H1 (cell line): ENCODE data around the gene ZBTB20. TPM values are rescaled to one million over a fixed set of nuclear protein-coding genes. Genes with fewer than 3 reads are reported as not detected.

Experiments
- CTCF ChIA-PET: fragments of 300-600 bp; sonication (Branson Sonifier 250); formaldehyde crosslinking; loops from one replicate; lab custom pipeline; 2021; ENCODE audit not compliant: partially characterized antibody; lab: Charles Lee
- POLR2A ChIA-PET: fragments of 300-600 bp; sonication (Branson Sonifier 250); formaldehyde crosslinking; loops from one replicate; lab custom pipeline; 2021; ENCODE audit warnings: inconsistent platforms; ENCODE audit not compliant: partially characterized antibody; lab: Charles Lee
- DNase-seq, 2 experiments: peaks; one replicate each; pipeline versions ENCODE4 v3.0.0 to v3.0.0-alpha.2; 2010 to 2022; ENCODE audit warnings: low spot score in 2 of 2, low read depth in 1 of 2, mixed read lengths in 1 of 2
- FAIRE-seq: peaks from 2 replicates; lab custom pipeline; 2011; peaks lifted over from hg19 to GRCh38; lab: Jason Lieb, UNC
- H2AFZ ChIP-seq: 2 replicates; pipeline ENCODE4 v1.8.1; 2012; ENCODE audit warnings: low read length, inconsistent platforms
- H2AK5ac ChIP-seq: 2 replicates; pipeline ENCODE4 v1.6.1; 2013; ENCODE audit warnings: low read depth, low read length
- H2BK120ac ChIP-seq: replicated peaks from 2 replicates; pipeline ENCODE3; 2013; ENCODE audit warnings: low read depth, low read length, inconsistent platforms
- H2BK12ac ChIP-seq: 2 replicates; pipeline ENCODE4 v1.6.1; 2013; ENCODE audit warnings: low read depth, low read length
- H2BK15ac ChIP-seq: 2 replicates; pipeline ENCODE4 v1.6.1; 2013; ENCODE audit warnings: low read length
- H2BK20ac ChIP-seq: 2 replicates; pipeline ENCODE4 v1.6.1; 2013; ENCODE audit warnings: low read length
- H2BK5ac ChIP-seq: 2 replicates; pipeline ENCODE4 v1.6.1; 2013; ENCODE audit warnings: low read depth, low read length
- H3K14ac ChIP-seq: 2 replicates; pipeline ENCODE4 v1.6.1; 2013; ENCODE audit warnings: inconsistent platforms; ENCODE audit not compliant: insufficient read length
- H3K18ac ChIP-seq: 2 replicates; pipeline ENCODE4 v1.6.1; 2013; ENCODE audit warnings: low read length; ENCODE audit errors: extremely low read depth
- H3K23ac ChIP-seq: 2 replicates; pipeline ENCODE4 v1.6.1; 2013; ENCODE audit warnings: inconsistent platforms; ENCODE audit not compliant: insufficient read length
- H3K23me2 ChIP-seq: 2 replicates; pipeline ENCODE4 v1.6.1; 2013; ENCODE audit warnings: low read depth, low read length
- H3K27ac ChIP-seq: 2 replicates; pipeline ENCODE4 v1.6.1; 2011; ENCODE audit warnings: low read depth, low read length, inconsistent platforms
- H3K27me3 ChIP-seq, 4 experiments: replicated peaks in 1 of 4; 1 replicate in 1 of 4; 2 replicates in 3 of 4; pipeline versions ENCODE4 v1.6.1 to v1.8.1; 2011 to 2013; ENCODE audit warnings: low read length in 3 of 4, mild to moderate bottlenecking in 3 of 4, inconsistent platforms in 2 of 4, mixed read lengths in 2 of 4, moderate library complexity in 1 of 4; ENCODE audit not compliant: control insufficient read depth in 3 of 4, insufficient read depth in 3 of 4; ENCODE audit errors: extremely low read depth in 1 of 4
- H3K36me3 ChIP-seq, 4 experiments: 2 replicates each; pipeline versions ENCODE4 v1.6.1 to v1.8.1; 2011 to 2013; ENCODE audit warnings: mild to moderate bottlenecking in 4 of 4, low read length in 3 of 4, moderate library complexity in 2 of 4, control low read depth in 1 of 4, inconsistent platforms in 1 of 4; ENCODE audit not compliant: insufficient read depth in 4 of 4, control insufficient read depth in 2 of 4
- H3K4ac ChIP-seq: replicated peaks from 2 replicates; pipeline ENCODE3; 2013; ENCODE audit warnings: low read length, low read depth, mixed read lengths, inconsistent platforms; ENCODE audit not compliant: insufficient read length
- H3K4me1 ChIP-seq, 4 experiments: replicated peaks in 1 of 4; 1 replicate in 1 of 4; 2 replicates in 3 of 4; pipeline versions ENCODE4 v1.6.1 to v1.8.1; 2011 to 2013; ENCODE audit warnings: low read length in 3 of 4, inconsistent platforms in 2 of 4, mixed read lengths in 1 of 4; ENCODE audit not compliant: insufficient read depth in 4 of 4, control insufficient read depth in 3 of 4
- H3K4me2 ChIP-seq, 2 experiments: 2 replicates each; pipeline versions ENCODE4 v1.6.1 to v1.8.1; 2011 to 2013; ENCODE audit warnings: low read depth in 2 of 2, low read length in 2 of 2, control low read depth in 1 of 2, inconsistent platforms in 1 of 2, mild to moderate bottlenecking in 1 of 2; ENCODE audit not compliant: insufficient read depth in 1 of 2
- H3K4me3 ChIP-seq, 4 experiments: fragments of 200-600, 300-600 bp in 1 of 4; sonication (generic), shearing (Covaris generic), sonication (Bioruptor Twin) in 1 of 4; 2 replicates each; pipeline versions ENCODE4 v1.5.1 to v1.8.1; 2011 to 2016; ENCODE audit warnings: low read length in 4 of 4, low read depth in 3 of 4, control low read depth in 2 of 4, inconsistent platforms in 2 of 4, mild to moderate bottlenecking in 2 of 4, mixed read lengths in 1 of 4, moderate library complexity in 1 of 4; ENCODE audit not compliant: insufficient read depth in 2 of 4; ENCODE audit errors: extremely low read depth in 1 of 4
- H3K56ac ChIP-seq: replicated peaks from 2 replicates; pipeline ENCODE3; 2013; ENCODE audit warnings: low read depth, mild to moderate bottlenecking, mixed read lengths, low read length, inconsistent platforms; ENCODE audit not compliant: insufficient read length
- H3K79me1 ChIP-seq: 2 replicates; pipeline ENCODE4 v1.6.1; 2013; ENCODE audit warnings: low read depth, low read length, control low read depth
- H3K79me2 ChIP-seq, 2 experiments: 2 replicates each; pipeline versions ENCODE4 v1.6.1 to v1.8.1; 2012 to 2013; ENCODE audit warnings: low read length in 2 of 2, mild to moderate bottlenecking in 2 of 2, inconsistent platforms in 1 of 2; ENCODE audit not compliant: insufficient read depth in 2 of 2, control insufficient read depth in 1 of 2
- H3K9ac ChIP-seq, 4 experiments: replicated peaks in 1 of 4; 1 replicate in 1 of 4; 2 replicates in 3 of 4; pipeline versions ENCODE4 v1.6.1 to v1.8.1; 2011 to 2013; ENCODE audit warnings: low read depth in 3 of 4, low read length in 3 of 4, control low read depth in 2 of 4, mild to moderate bottlenecking in 2 of 4, moderate library complexity in 2 of 4, inconsistent platforms in 1 of 4; ENCODE audit errors: extremely low read depth in 1 of 4
- H3K9me3 ChIP-seq, 2 experiments: 2 replicates each; pipeline versions ENCODE4 v1.6.1 to v1.8.1; 2012 to 2013; ENCODE audit warnings: mild to moderate bottlenecking in 2 of 2, moderate library complexity in 2 of 2, control low read depth in 1 of 2, inconsistent platforms in 1 of 2, low read depth in 1 of 2, low read length in 1 of 2, mixed read lengths in 1 of 2; ENCODE audit not compliant: insufficient read depth in 2 of 2
- H4K20me1 ChIP-seq, 2 experiments: replicated peaks in 1 of 2; 2 replicates each; pipeline versions ENCODE3 to v1.8.1; 2011 to 2013; ENCODE audit warnings: inconsistent platforms in 2 of 2, low read length in 2 of 2, mild to moderate bottlenecking in 1 of 2; ENCODE audit not compliant: insufficient read depth in 2 of 2, control insufficient read depth in 1 of 2
- H4K5ac ChIP-seq: 2 replicates; pipeline ENCODE4 v1.6.1; 2013; ENCODE audit warnings: low read length, low read depth, mixed read lengths, inconsistent platforms; ENCODE audit not compliant: insufficient read length
- H4K8ac ChIP-seq: 2 replicates; pipeline ENCODE4 v1.8.0; 2013; ENCODE audit warnings: mild to moderate bottlenecking, moderate library complexity, low read length, inconsistent platforms; ENCODE audit not compliant: insufficient read depth; ENCODE audit errors: extremely low read depth
- H4K91ac ChIP-seq: replicated peaks from 2 replicates; pipeline ENCODE3; 2013; ENCODE audit warnings: low read length, mixed read lengths, inconsistent platforms; ENCODE audit not compliant: insufficient read length
- CBX8 ChIP-seq: fragments of 300-800, 300-1000 bp; sonication (generic); IDR thresholded peaks from 2 replicates; pipeline ENCODE4 v1.7.1; 2016; ENCODE audit warnings: low read depth, low read length, borderline replicate concordance
- EGR1 ChIP-seq: IDR thresholded peaks from 2 replicates; pipeline ENCODE4 v1.6.1; 2011; ENCODE audit warnings: low read depth, low read length, borderline replicate concordance
- EP300 ChIP-seq, 2 experiments: IDR thresholded peaks; 1 replicate in 1 of 2; 2 replicates in 1 of 2; pipeline ENCODE4 v1.6.1; 2011 to 2012; ENCODE audit warnings: low read depth in 2 of 2, low read length in 2 of 2, mild to moderate bottlenecking in 2 of 2, borderline replicate concordance in 1 of 2, inconsistent platforms in 1 of 2, moderate library complexity in 1 of 2
- EZH2 ChIP-seq: fragments of 200-600 bp; sonication (generic); IDR thresholded peaks from 2 replicates; pipeline ENCODE4 v1.7.1; 2012; ENCODE audit warnings: low read depth, mild to moderate bottlenecking, moderate library complexity, low read length, inconsistent platforms; ENCODE audit not compliant: severe bottlenecking
- MAFK ChIP-seq: IDR thresholded peaks from 2 replicates; pipeline ENCODE4 v1.6.1; 2012; ENCODE audit warnings: low read depth, mild to moderate bottlenecking, improper control_type of control experiment, low read length
- RBBP5 ChIP-seq: IDR thresholded peaks from 2 replicates; pipeline ENCODE4 v1.7.1; 2012; ENCODE audit warnings: low read depth, mild to moderate bottlenecking, inconsistent platforms, low read length, moderate library complexity, borderline replicate concordance
- RFX5 ChIP-seq: IDR thresholded peaks from 2 replicates; pipeline ENCODE4 v1.6.1; 2011; ENCODE audit warnings: low read depth, low read length, improper control_type of control experiment, borderline replicate concordance
- SAP30 ChIP-seq: fragments of 300-600 bp; sonication (generic); IDR thresholded peaks from 2 replicates; pipeline ENCODE4 v1.7.1; 2012; ENCODE audit warnings: low read length, moderate library complexity, mild to moderate bottlenecking, inconsistent platforms; ENCODE audit not compliant: insufficient read depth, insufficient replicate concordance
- SP2 ChIP-seq: IDR thresholded peaks from 2 replicates; pipeline ENCODE4 v1.6.1; 2012; ENCODE audit warnings: mild to moderate bottlenecking, low read length, inconsistent platforms
- TCF12 ChIP-seq: IDR thresholded peaks from 2 replicates; pipeline ENCODE4 v1.6.1; 2011; ENCODE audit warnings: low read depth, mild to moderate bottlenecking, low read length
- ZNF274 ChIP-seq: IDR thresholded peaks from 2 replicates; pipeline ENCODE4 v1.7.0; 2012; ENCODE audit warnings: low read length, borderline replicate concordance; ENCODE audit errors: extremely low read depth
- WGBS, 2 experiments: shearing (Covaris generic) in 1 of 2; methylation state at CpG; one replicate each; pipeline versions ENCODE4 v1.1.6 to v1.1.7; 2013 to 2015; ENCODE audit warnings: low lambda C conversion rate in 2 of 2, mixed read lengths in 2 of 2, inconsistent platforms in 1 of 2, low coverage in 1 of 2, missing lambda C conversion rate in 1 of 2; ENCODE audit not compliant: insufficient replicate concordance in 2 of 2, insufficient coverage in 1 of 2, insufficient read length in 1 of 2; ENCODE audit errors: extremely low coverage in 1 of 2, missing lambda C conversion rate in 1 of 2; 5-methylcytosine and 5-hydroxymethylcytosine counted together
- polyA plus RNA-seq, 7 experiments: library from polyadenylated mRNA; depleted of rRNA in 3 of 7; stranded (reverse) in 5 of 7; unstranded in 2 of 7; fragments of >200 nt in 5 of 7; fragments of 200-250 nt in 2 of 7; gene quantifications; 1 replicate in 5 of 7; 2 replicates in 1 of 7; 4 replicates in 1 of 7; pipeline versions ENCODE4 v1.2.1 to v1.2.3, GENCODE V29; 2011 to 2013; ENCODE audit warnings: missing spikeins in 2 of 7, mixed read lengths in 2 of 7
- total RNA-seq: library from RNA; stranded (reverse); fragmentation: NEBNext Ultra II Directional; extraction: Animal tissue kit (Norgen Biotek cat#: 25700); gene quantifications from 2 replicates; pipeline ENCODE4 v1.2.1, GENCODE V29; 2021

Gene ZBTB20
- total and polyA plus RNA-seq, 2 of the 8 experiments (the other 6 are each of a cell fraction or from before 2014, with no cell fraction given), result 0.35 to 1.3 TPM

GRCh38 chr3:114440700-114441099 is 706.4 kb downstream of the ZBTB20 start:
- no peak overlapping the region for H3K18ac ChIP-seq
- H3K9ac ChIP-seq, result no peak overlapping the region
- no peak overlapping the region for H3K27ac ChIP-seq
- no peak overlapping the region for H2BK5ac ChIP-seq
- no peak overlapping the region for H2BK15ac ChIP-seq
- no peaks in the 10 kb centered on the region for H3K36me3 ChIP-seq
- no peak overlapping the region for H2BK20ac ChIP-seq
- no peaks in the 10 kb centered on the region for H3K79me2 ChIP-seq
- H3K4me2 ChIP-seq, result no peak overlapping the region
- H3K9me3 ChIP-seq, result no peaks in the 10 kb centered on the region
- CTCF ChIA-PET, result interaction anchor here (0.6 to 1.8 kb wide), 6 partner anchors 8 to 105 kb away, joined by 3 to 8 read pairs (median 4); no protein-coding TSS in a partner anchor
- no peak overlapping the region for H2BK12ac ChIP-seq
- no peak for DNase-seq
- H3K14ac ChIP-seq, result no peak overlapping the region
- TF ChIP-seq CBX8, result no peak
- no peak for TF ChIP-seq RBBP5
- TF ChIP-seq EP300 (IDR thresholded peaks at IDR 0.05; ENCODE audit: borderline replicate concordance in 1 of 2, low read depth in 2 of 2, low read length in 2 of 2), result no peak
- no peak for TF ChIP-seq RFX5
- TF ChIP-seq MAFK, result no peak
- no peak for TF ChIP-seq EGR1
- no peak for TF ChIP-seq TCF12
- no peak for TF ChIP-seq ZNF274
- TF ChIP-seq EZH2, result no peak
- TF ChIP-seq SAP30, result no peak
- no peak for TF ChIP-seq SP2
- TF ChIP-seq, all 59 proteins: peak for 0
- Histone ChIP-seq H3K79me1 (no peaks in the 10 kb centered on the region), H3K23me2 (no peaks in the 10 kb centered on the region), H3K56ac (no peak overlapping the region), H2AK5ac (no peak overlapping the region), H2AFZ (no peak overlapping the region), H3K4ac (no peak overlapping the region), H4K5ac (no peak overlapping the region), H3K4me3 (no peak overlapping the region), H2BK120ac (no peak overlapping the region), H3K27me3 (no peaks in the 10 kb centered on the region), H3K23ac (no peak overlapping the region), H4K91ac (no peak overlapping the region), H4K8ac (no peak overlapping the region), H3K4me1 (no peaks in the 10 kb centered on the region), H4K20me1 (no peaks in the 10 kb centered on the region)
- no peak for FAIRE-seq
- 92% methylated on average over 4 of the region's 4 CpGs; no CpG with 5 or more reads in 1 of the 2 experiments for WGBS, 2 experiments
- POLR2A ChIA-PET, result no interaction called here
